GM12878 (cell line): Measurements from ENCODE around the gene FNDC11. TPM values are rescaled to one million over a fixed set of nuclear protein-coding genes. Genes with fewer than 3 reads are reported as not detected.

Experiments used
- BACH1 ChIP-seq: fragments of 450-650 bp; IDR thresholded peaks from 2 replicates; pipeline ENCODE4 v1.6.1; 2017; ENCODE audit warnings: mild to moderate bottlenecking, borderline replicate concordance
- BCL11A ChIP-seq: IDR thresholded peaks from 2 replicates; pipeline ENCODE4 v1.6.1; 2011; ENCODE audit warnings: low read depth, low read length
- EED ChIP-seq: sonication (generic); IDR thresholded peaks from 2 replicates; pipeline ENCODE4 v1.6.1; 2016; ENCODE audit warnings: antibody characterized with exemption, low read depth
- EGR1 ChIP-seq, 2 experiments: IDR thresholded peaks; 1 replicate in 1 of 2; 2 replicates in 1 of 2; pipeline ENCODE4 v1.6.1; 2011 to 2012; ENCODE audit warnings: low read depth in 2 of 2, low read length in 2 of 2, borderline replicate concordance in 1 of 2, mild to moderate bottlenecking in 1 of 2, moderate library complexity in 1 of 2
- GABPA ChIP-seq: IDR thresholded peaks from 2 replicates; pipeline ENCODE4 v1.6.1; 2014; ENCODE audit warnings: antibody characterized with exemption, low read depth, mild to moderate bottlenecking, inconsistent platforms
- HDAC6 ChIP-seq: fragments of 200-600 bp; sonication (generic); IDR thresholded peaks from one replicate; pipeline ENCODE4 v1.8.0; 2017; ENCODE audit warnings: antibody characterized with exemption; ENCODE audit not compliant: unreplicated experiment
- MEF2B ChIP-seq: fragments of 450-650 bp; IDR thresholded peaks from 2 replicates; pipeline ENCODE4 v1.6.1; 2018; ENCODE audit warnings: mild to moderate bottlenecking, moderate library complexity; ENCODE audit not compliant: partially characterized antibody, poor library complexity, severe bottlenecking
- NBN ChIP-seq: fragments of 450-650 bp; IDR thresholded peaks from 2 replicates; pipeline ENCODE4 v1.6.1; 2016
- NR2C2 ChIP-seq: IDR thresholded peaks from 2 replicates; pipeline ENCODE4 v1.6.1; 2011; ENCODE audit warnings: borderline replicate concordance, low read depth; ENCODE audit not compliant: control insufficient read depth, insufficient read length
- NR2F1 ChIP-seq: fragments of 450-650 bp; conservative IDR thresholded peaks from 2 replicates; pipeline ENCODE4 v1.6.1; 2017; ENCODE audit warnings: mild to moderate bottlenecking
- POLR2AphosphoS5 ChIP-seq: IDR thresholded peaks from 2 replicates; pipeline ENCODE4 v1.6.1; 2011; ENCODE audit warnings: mild to moderate bottlenecking, low read length, inconsistent platforms
- SIX5 ChIP-seq: IDR thresholded peaks from 2 replicates; pipeline ENCODE4 v1.6.1; 2011; ENCODE audit warnings: mild to moderate bottlenecking, low read depth, low read length, moderate library complexity; ENCODE audit not compliant: severe bottlenecking
- SREBF2 ChIP-seq: IDR thresholded peaks from 2 replicates; pipeline ENCODE4 v1.6.1; 2012; ENCODE audit warnings: mild to moderate bottlenecking, low read length
- SUZ12 ChIP-seq: fragments of 200-600 bp; sonication (generic); IDR thresholded peaks from one replicate; pipeline ENCODE4 v1.6.1; 2018; ENCODE audit warnings: antibody characterized with exemption, mild to moderate bottlenecking; ENCODE audit not compliant: unreplicated experiment
- TCF12 ChIP-seq: IDR thresholded peaks from 2 replicates; pipeline ENCODE4 v1.6.1; 2011; ENCODE audit warnings: low read depth, mild to moderate bottlenecking, low read length
- ZNF207 ChIP-seq: fragments of 450-650 bp; IDR thresholded peaks from 2 replicates; pipeline ENCODE4 v1.6.1; 2014; ENCODE audit warnings: antibody characterized with exemption, mild to moderate bottlenecking, borderline replicate concordance
- polyA plus RNA-seq, 11 experiments: library from polyadenylated mRNA; depleted of rRNA in 4 of 11; unstranded in 6 of 11; stranded (reverse) in 5 of 11; fragments of >200 nt; fragmentation: Nextera tagmentation in 4 of 11; fragmentation: Illumina TruSeq in 1 of 11; extraction: Ambion mirVana in 4 of 11; extraction: Trizol in 1 of 11; gene quantifications; 1 replicate in 1 of 11; 2 replicates in 10 of 11; pipeline versions ENCODE4 v1.2.1 to v1.2.3, GENCODE V29; 2011 to 2016; ENCODE audit warnings: inconsistent platforms in 2 of 11, missing spikeins in 2 of 11, low read depth in 1 of 11
- total RNA-seq, 4 experiments: library from RNA; depleted of rRNA in 3 of 4; stranded (reverse); fragments of >200 nt in 3 of 4; fragmentation: Illumina TruSeq in 1 of 4; extraction: Trizol in 1 of 4; gene quantifications; 2 replicates each; pipeline versions ENCODE4 v1.2.1 to v1.2.3, GENCODE V29; 2013 to 2021
- TF ChIP-seq, protein P1 (sequence below): fragments of 450-650 bp; formaldehyde crosslinking; IDR thresholded peaks from 2 replicates; pipeline ENCODE4 v1.4.0; 2022; ENCODE audit warnings: mild to moderate bottlenecking, moderate library complexity
- TF ChIP-seq, protein P2 (sequence below): IDR thresholded peaks from 2 replicates; pipeline ENCODE4 v1.6.1; 2012; ENCODE audit warnings: low read depth, low read length, improper control_type of control experiment
- TF ChIP-seq, protein P3 (sequence below): fragments of 450-650 bp; IDR thresholded peaks from 2 replicates; pipeline ENCODE4 v1.6.1; 2016; ENCODE audit warnings: mild to moderate bottlenecking
- TF ChIP-seq, protein P4 (sequence below): fragments of 450-650 bp; IDR thresholded peaks from 2 replicates; pipeline ENCODE4 v1.6.1; 2017; ENCODE audit warnings: borderline replicate concordance
- TF ChIP-seq, protein P5 (sequence below): IDR thresholded peaks from 2 replicates; pipeline ENCODE4 v1.6.1; 2011; ENCODE audit warnings: low read depth, low read length, improper control_type of control experiment, borderline replicate concordance
- TF ChIP-seq, protein P6 (sequence below): IDR thresholded peaks from 2 replicates; pipeline ENCODE4 v1.6.1; 2011; ENCODE audit warnings: borderline replicate concordance, low read depth, mild to moderate bottlenecking, moderate library complexity, low read length; ENCODE audit not compliant: insufficient read depth, poor library complexity, severe bottlenecking

Gene FNDC11
- total and polyA plus RNA-seq, 10 of the 15 experiments (the other 5 are each of a cell fraction or from before 2014, with no cell fraction given): 0.09 to 0.72 (median 0.34) TPM; not detected in 2

DNA sequence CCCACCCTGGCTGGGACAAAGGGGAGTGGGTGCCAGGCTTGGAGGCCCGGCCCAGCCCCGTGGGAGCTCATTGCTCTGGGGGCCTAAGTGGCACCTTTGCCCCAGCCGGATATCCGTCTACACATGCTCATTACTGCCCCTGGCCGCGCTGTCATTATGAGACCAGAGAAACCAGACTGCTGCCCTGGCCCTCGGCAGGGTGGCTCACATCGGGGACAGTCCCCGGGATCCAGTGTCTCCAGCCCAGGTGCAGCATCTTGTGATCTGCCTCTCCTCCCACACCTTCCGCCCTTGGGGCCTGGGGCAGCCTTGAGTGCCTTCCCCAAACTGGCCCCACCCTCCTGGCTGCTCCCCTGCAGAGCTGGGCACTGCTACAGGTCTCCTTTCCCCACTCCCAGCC is 11.3 kb upstream of the FNDC11 start (continued):
- TF ChIP-seq, protein P1, sequence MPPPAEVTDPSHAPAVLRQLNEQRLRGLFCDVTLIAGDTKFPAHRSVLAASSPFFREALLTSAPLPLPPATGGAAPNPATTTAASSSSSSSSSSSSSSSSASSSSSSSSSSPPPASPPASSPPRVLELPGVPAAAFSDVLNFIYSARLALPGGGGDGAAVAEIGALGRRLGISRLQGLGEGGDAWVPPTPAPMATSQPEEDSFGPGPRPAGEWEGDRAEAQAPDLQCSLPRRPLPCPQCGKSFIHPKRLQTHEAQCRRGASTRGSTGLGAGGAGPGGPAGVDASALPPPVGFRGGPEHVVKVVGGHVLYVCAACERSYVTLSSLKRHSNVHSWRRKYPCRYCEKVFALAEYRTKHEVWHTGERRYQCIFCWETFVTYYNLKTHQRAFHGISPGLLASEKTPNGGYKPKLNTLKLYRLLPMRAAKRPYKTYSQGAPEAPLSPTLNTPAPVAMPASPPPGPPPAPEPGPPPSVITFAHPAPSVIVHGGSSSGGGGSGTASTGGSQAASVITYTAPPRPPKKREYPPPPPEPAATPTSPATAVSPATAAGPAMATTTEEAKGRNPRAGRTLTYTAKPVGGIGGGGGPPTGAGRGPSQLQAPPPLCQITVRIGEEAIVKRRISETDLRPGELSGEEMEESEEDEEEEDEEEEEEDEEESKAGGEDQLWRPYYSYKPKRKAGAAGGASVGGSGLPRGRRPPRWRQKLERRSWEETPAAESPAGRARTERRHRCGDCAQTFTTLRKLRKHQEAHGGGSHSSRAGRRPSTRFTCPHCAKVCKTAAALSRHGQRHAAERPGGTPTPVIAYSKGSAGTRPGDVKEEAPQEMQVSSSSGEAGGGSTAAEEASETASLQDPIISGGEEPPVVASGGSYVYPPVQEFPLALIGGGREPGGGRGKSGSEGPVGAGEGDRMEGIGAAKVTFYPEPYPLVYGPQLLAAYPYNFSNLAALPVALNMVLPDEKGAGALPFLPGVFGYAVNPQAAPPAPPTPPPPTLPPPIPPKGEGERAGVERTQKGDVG: no peak
- TF ChIP-seq EED: 0 out of 2 replicates have a peak, but pooled peaks have one; percentile 11
- TF ChIP-seq BCL11A: no peak
- peak in 1 of 2 experiments; percentile 53; a peak in 2 of 3 replicates for TF ChIP-seq EGR1 (IDR thresholded peaks at IDR 0.05; ENCODE audit: borderline replicate concordance in 1 of 2, low read depth in 2 of 2, low read length in 2 of 2)
- TF ChIP-seq ZNF207: no peak
- peak; percentile 88 for TF ChIP-seq TCF12
- TF ChIP-seq, protein P2, sequence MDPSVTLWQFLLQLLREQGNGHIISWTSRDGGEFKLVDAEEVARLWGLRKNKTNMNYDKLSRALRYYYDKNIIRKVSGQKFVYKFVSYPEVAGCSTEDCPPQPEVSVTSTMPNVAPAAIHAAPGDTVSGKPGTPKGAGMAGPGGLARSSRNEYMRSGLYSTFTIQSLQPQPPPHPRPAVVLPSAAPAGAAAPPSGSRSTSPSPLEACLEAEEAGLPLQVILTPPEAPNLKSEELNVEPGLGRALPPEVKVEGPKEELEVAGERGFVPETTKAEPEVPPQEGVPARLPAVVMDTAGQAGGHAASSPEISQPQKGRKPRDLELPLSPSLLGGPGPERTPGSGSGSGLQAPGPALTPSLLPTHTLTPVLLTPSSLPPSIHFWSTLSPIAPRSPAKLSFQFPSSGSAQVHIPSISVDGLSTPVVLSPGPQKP: peak; percentile 61; the same call in 1 of the 2 replicates
- TF ChIP-seq, protein P3, sequence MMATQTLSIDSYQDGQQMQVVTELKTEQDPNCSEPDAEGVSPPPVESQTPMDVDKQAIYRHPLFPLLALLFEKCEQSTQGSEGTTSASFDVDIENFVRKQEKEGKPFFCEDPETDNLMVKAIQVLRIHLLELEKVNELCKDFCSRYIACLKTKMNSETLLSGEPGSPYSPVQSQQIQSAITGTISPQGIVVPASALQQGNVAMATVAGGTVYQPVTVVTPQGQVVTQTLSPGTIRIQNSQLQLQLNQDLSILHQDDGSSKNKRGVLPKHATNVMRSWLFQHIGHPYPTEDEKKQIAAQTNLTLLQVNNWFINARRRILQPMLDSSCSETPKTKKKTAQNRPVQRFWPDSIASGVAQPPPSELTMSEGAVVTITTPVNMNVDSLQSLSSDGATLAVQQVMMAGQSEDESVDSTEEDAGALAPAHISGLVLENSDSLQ: 0 out of 2 replicates have a peak, but pooled peaks have one; percentile 20
- TF ChIP-seq, protein P4, sequence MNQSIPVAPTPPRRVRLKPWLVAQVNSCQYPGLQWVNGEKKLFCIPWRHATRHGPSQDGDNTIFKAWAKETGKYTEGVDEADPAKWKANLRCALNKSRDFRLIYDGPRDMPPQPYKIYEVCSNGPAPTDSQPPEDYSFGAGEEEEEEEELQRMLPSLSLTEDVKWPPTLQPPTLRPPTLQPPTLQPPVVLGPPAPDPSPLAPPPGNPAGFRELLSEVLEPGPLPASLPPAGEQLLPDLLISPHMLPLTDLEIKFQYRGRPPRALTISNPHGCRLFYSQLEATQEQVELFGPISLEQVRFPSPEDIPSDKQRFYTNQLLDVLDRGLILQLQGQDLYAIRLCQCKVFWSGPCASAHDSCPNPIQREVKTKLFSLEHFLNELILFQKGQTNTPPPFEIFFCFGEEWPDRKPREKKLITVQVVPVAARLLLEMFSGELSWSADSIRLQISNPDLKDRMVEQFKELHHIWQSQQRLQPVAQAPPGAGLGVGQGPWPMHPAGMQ: no peak
- peak; percentile 42; the same call in 1 of the 2 replicates for TF ChIP-seq NBN
- peak; percentile 55 for TF ChIP-seq MEF2B
- TF ChIP-seq SIX5: no peak
- TF ChIP-seq, protein P5, sequence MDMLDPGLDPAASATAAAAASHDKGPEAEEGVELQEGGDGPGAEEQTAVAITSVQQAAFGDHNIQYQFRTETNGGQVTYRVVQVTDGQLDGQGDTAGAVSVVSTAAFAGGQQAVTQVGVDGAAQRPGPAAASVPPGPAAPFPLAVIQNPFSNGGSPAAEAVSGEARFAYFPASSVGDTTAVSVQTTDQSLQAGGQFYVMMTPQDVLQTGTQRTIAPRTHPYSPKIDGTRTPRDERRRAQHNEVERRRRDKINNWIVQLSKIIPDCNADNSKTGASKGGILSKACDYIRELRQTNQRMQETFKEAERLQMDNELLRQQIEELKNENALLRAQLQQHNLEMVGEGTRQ: no peak
- no peak for TF ChIP-seq HDAC6
- TF ChIP-seq, protein P6, sequence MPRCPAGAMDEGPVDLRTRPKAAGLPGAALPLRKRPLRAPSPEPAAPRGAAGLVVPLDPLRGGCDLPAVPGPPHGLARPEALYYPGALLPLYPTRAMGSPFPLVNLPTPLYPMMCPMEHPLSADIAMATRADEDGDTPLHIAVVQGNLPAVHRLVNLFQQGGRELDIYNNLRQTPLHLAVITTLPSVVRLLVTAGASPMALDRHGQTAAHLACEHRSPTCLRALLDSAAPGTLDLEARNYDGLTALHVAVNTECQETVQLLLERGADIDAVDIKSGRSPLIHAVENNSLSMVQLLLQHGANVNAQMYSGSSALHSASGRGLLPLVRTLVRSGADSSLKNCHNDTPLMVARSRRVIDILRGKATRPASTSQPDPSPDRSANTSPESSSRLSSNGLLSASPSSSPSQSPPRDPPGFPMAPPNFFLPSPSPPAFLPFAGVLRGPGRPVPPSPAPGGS: no peak
- TF ChIP-seq NR2C2: no peak
- no peak for TF ChIP-seq SREBF2
- peak; percentile 24; the same call in 1 of the 2 replicates for TF ChIP-seq BACH1
- peak; percentile 36; the same call in 1 of the 2 replicates for TF ChIP-seq NR2F1
- no peak for TF ChIP-seq POLR2AphosphoS5
- no peak for TF ChIP-seq SUZ12
- TF ChIP-seq GABPA: no peak
